Muscle layer of duodenum (tissue), 2 donors: ENCODE results near the gene PSMG2.

ENCODE experiments used
- H3K27ac ChIP-seq: one replicate; pipeline ENCODE4 v1.7.0; 2013; ENCODE audit warnings: mild to moderate bottlenecking, low read length
- H3K27me3 ChIP-seq: one replicate; pipeline ENCODE4 v1.7.0; 2013; ENCODE audit warnings: low read depth, mild to moderate bottlenecking, control low read depth, low read length
- H3K36me3 ChIP-seq, 2 donors: one replicate each; pipeline ENCODE4 v1.7.0; 2013; ENCODE audit warnings: low read length in 2 of 2, control low read depth in 1 of 2, mild to moderate bottlenecking in 1 of 2; ENCODE audit not compliant: insufficient read depth in 2 of 2, control insufficient read depth in 1 of 2
- H3K4me1 ChIP-seq, 2 donors: one replicate each; pipeline ENCODE4 v1.7.0; 2013; ENCODE audit warnings: low read length in 2 of 2, mild to moderate bottlenecking in 2 of 2, control low read depth in 1 of 2, moderate library complexity in 1 of 2; ENCODE audit not compliant: insufficient read depth in 2 of 2, control insufficient read depth in 1 of 2
- H3K4me3 ChIP-seq, 2 donors: one replicate each; pipeline ENCODE4 v1.7.0; 2013; ENCODE audit warnings: low read length in 2 of 2, low read depth in 1 of 2, mild to moderate bottlenecking in 1 of 2
- H3K9me3 ChIP-seq, 2 donors: one replicate each; pipeline ENCODE4 v1.7.0; 2013; ENCODE audit warnings: low read length in 2 of 2, control low read depth in 1 of 2, mild to moderate bottlenecking in 1 of 2; ENCODE audit not compliant: control insufficient read depth in 1 of 2
- donor health status: healthy.

The PSMG2 gene

GRCh38 chr18:12726774-12727550 lies 24.1 kb downstream of the PSMG2 start:
- Histone ChIP-seq H3K9me3 (no peaks in the 10 kb centered on the region), H3K4me1 (no peaks in the 10 kb centered on the region), H3K36me3 (peaks cover 30 to 31% of the 10 kb centered on the region in 2 donors), H3K27ac (no peak overlapping the region), H3K4me3 (no peak overlapping the region), H3K27me3 (no peaks in the 10 kb centered on the region)

- Histone ChIP-seq H3K9me3 (no peaks in the 10 kb centered on the region), H3K4me1 (no peaks in the 10 kb centered on the region), H3K4me3 (no peak overlapping the region), H3K27me3 (no peaks in the 10 kb centered on the region), H3K27ac (no peak overlapping the region), H3K36me3 (no peaks in the 10 kb centered on the region)
Observed at GRCh38 chr18:12737243-12737902, 34.5 kb downstream of the PSMG2 start.

- Histone ChIP-seq H3K4me1 (no peaks in the 10 kb centered on the region), H3K9me3 (no peaks in the 10 kb centered on the region)
Observed at GRCh38 chr18:12741351-12741750, 38.5 kb downstream of the PSMG2 start.

GRCh38 chr18:12742453-12742852 lies 39.6 kb downstream of the PSMG2 start:
- H3K4me3 ChIP-seq = no peak overlapping the region
- no peaks in the 10 kb centered on the region for H3K27me3 ChIP-seq
- no peaks in the 10 kb centered on the region for H3K36me3 ChIP-seq
- no peaks in the 10 kb centered on the region for H3K9me3 ChIP-seq
- H3K27ac ChIP-seq = no peak overlapping the region
- H3K4me1 ChIP-seq = no peaks in the 10 kb centered on the region

More at GRCh38 chr18:12741351-12741750, 38.5 kb downstream of the PSMG2 start:
- no peaks in the 10 kb centered on the region for H3K27me3 ChIP-seq
- no peak overlapping the region for H3K4me3 ChIP-seq
- H3K27ac ChIP-seq = no peak overlapping the region
- H3K36me3 ChIP-seq = no peaks in the 10 kb centered on the region

- H3K27me3 ChIP-seq = no peaks in the 10 kb centered on the region
- no peak overlapping the region for H3K4me3 ChIP-seq
- no peaks in the 10 kb centered on the region for H3K36me3 ChIP-seq
Observed at GRCh38 chr18:12744103-12744502, 41.3 kb downstream of the PSMG2 start.

GRCh38 chr18:12745095-12745795 lies 42.4 kb downstream of the PSMG2 start:
- Histone ChIP-seq H3K9me3 (no peaks in the 10 kb centered on the region), H3K4me3 (no peak overlapping the region), H3K36me3 (no peaks in the 10 kb centered on the region), H3K27ac (no peak overlapping the region), H3K27me3 (no peaks in the 10 kb centered on the region), H3K4me1 (no peaks in the 10 kb centered on the region)

More at GRCh38 chr18:12744103-12744502, 41.3 kb downstream of the PSMG2 start:
- H3K27ac ChIP-seq = no peak overlapping the region
- H3K9me3 ChIP-seq = no peaks in the 10 kb centered on the region
- H3K4me1 ChIP-seq = no peaks in the 10 kb centered on the region

- Histone ChIP-seq H3K27ac (no peak overlapping the region), H3K27me3 (no peaks in the 10 kb centered on the region), H3K4me3 (no peak overlapping the region), H3K36me3 (no peaks in the 10 kb centered on the region), H3K9me3 (no peaks in the 10 kb centered on the region), H3K4me1 (no peaks in the 10 kb centered on the region)
Observed at GRCh38 chr18:12747530-12748315, 44.9 kb downstream of the PSMG2 start.

GRCh38 chr18:12748671-12749070 lies 45.8 kb downstream of the PSMG2 start:
- H3K27me3 ChIP-seq = no peaks in the 10 kb centered on the region
- no peaks in the 10 kb centered on the region for H3K4me1 ChIP-seq

GRCh38 chr18:12749121-12749520 lies 46.3 kb downstream of the PSMG2 start:
- H3K27me3 ChIP-seq = no peaks in the 10 kb centered on the region
- no peaks in the 10 kb centered on the region for H3K4me1 ChIP-seq
- no peak overlapping the region for H3K27ac ChIP-seq

More at GRCh38 chr18:12748671-12749070, 45.8 kb downstream of the PSMG2 start:
- Histone ChIP-seq H3K4me3 (no peak overlapping the region), H3K36me3 (no peaks in the 10 kb centered on the region), H3K27ac (no peak overlapping the region), H3K9me3 (no peaks in the 10 kb centered on the region)

GRCh38 chr18:12750076-12750714 lies 47.4 kb downstream of the PSMG2 start:
- Histone ChIP-seq H3K9me3 (no peaks in the 10 kb centered on the region), H3K27ac (no peak overlapping the region), H3K36me3 (no peaks in the 10 kb centered on the region), H3K4me3 (no peak overlapping the region), H3K27me3 (no peaks in the 10 kb centered on the region), H3K4me1 (no peaks in the 10 kb centered on the region)

More at GRCh38 chr18:12749121-12749520, 46.3 kb downstream of the PSMG2 start:
- H3K9me3 ChIP-seq = no peaks in the 10 kb centered on the region
- H3K4me3 ChIP-seq = no peak overlapping the region
- H3K36me3 ChIP-seq = no peaks in the 10 kb centered on the region
